ENCODE data around the gene TTLL4. TPM values are rescaled to one million over a fixed set of nuclear protein-coding genes. Genes with fewer than 3 reads are reported as not detected.
A peak's percentile ranks its signal among the peaks of the same experiment; 100 is the strongest.
"Not testable (repeated sequence)": the region's sequence is repeated elsewhere in the genome, so short reads cannot be mapped to it uniquely, and the experiment has no call there.

The TTLL4 gene
- total RNA-seq, 1 donor from 2014 or later: 17.9 TPM

- DNase-seq (ENCODE audit: low read depth): peak; percentile 33
These were observed 35.2 kb downstream of the TTLL4 start for GRCh38 chr2:218745559-218746469.

GRCh38 chr2:218746470-218746795 is 35.8 kb downstream of the TTLL4 start:
- no peak for DNase-seq (ENCODE audit: low read depth)

GRCh38 chr2:218746960-218747359 is 36.3 kb downstream of the TTLL4 start:
- DNase-seq (ENCODE audit: low read depth): no peak

GRCh38 chr2:218748741-218749441 is 38.3 kb downstream of the TTLL4 start:
- DNase-seq (ENCODE audit: low read depth): no peak

- peak; percentile 20 for DNase-seq (ENCODE audit: low read depth)
These were observed 43.6 kb downstream of the TTLL4 start for GRCh38 chr2:218754201-218754600.

GRCh38 chr2:218754781-218755180 is 44.1 kb downstream of the TTLL4 start:
- no peak for DNase-seq (ENCODE audit: low read depth)

GRCh38 chr2:218755198-218755566 is 44.5 kb downstream of the TTLL4 start:
- no peak for DNase-seq (ENCODE audit: low read depth)

GRCh38 chr2:218755567-218756404 is 45.2 kb downstream of the TTLL4 start:
- no peak for DNase-seq (ENCODE audit: low read depth)

- no peak for DNase-seq (ENCODE audit: low read depth)
These were observed 46.2 kb downstream of the TTLL4 start for GRCh38 chr2:218756599-218757377.

- DNase-seq (ENCODE audit: low read depth): no peak
These were observed 51.2 kb downstream of the TTLL4 start for GRCh38 chr2:218761795-218762194.

GRCh38 chr2:218772759-218773158 is 62.1 kb downstream of the TTLL4 start:
- not testable (repeated sequence) for DNase-seq (ENCODE audit: low read depth)

GRCh38 chr2:218773881-218774280 is 63.2 kb downstream of the TTLL4 start:
- DNase-seq (ENCODE audit: low read depth): no peak

GRCh38 chr2:218776488-218776887 is 65.9 kb downstream of the TTLL4 start:
- no peak for DNase-seq (ENCODE audit: low read depth)

GRCh38 chr2:218777276-218777990 is 66.8 kb downstream of the TTLL4 start:
- DNase-seq (ENCODE audit: low read depth): no peak

- DNase-seq (ENCODE audit: low read depth): no peak
These were observed 69.4 kb downstream of the TTLL4 start for GRCh38 chr2:218780046-218780445.

GRCh38 chr2:218780851-218781690 is 70.4 kb downstream of the TTLL4 start:
- no peak for DNase-seq (ENCODE audit: low read depth)

- DNase-seq (ENCODE audit: low read depth): no peak
These were observed 71.3 kb downstream of the TTLL4 start, which contains the start of gene CYP27A1 for GRCh38 chr2:218781691-218782527. Gene CYP27A1, plus strand, starts transcription at chr2:218782147. Its CDS starts 36 bp downstream, at chr2:218782183.

GRCh38 chr2:218782528-218782844 is 71.9 kb downstream of the TTLL4 start:
- no peak for DNase-seq (ENCODE audit: low read depth)

- no peak for DNase-seq (ENCODE audit: low read depth)
These were observed 73.1 kb downstream of the TTLL4 start for GRCh38 chr2:218783688-218784087.

Data from renal cortical epithelial cell (primary cell).